GM23248 (cell line): ENCODE data around the gene MTMR2. TPM values are rescaled to one million over a fixed set of nuclear protein-coding genes. Genes with fewer than 3 reads are reported as not detected.
A peak's percentile ranks its signal among the peaks of the same experiment; 100 is the strongest.

Experiments
- DNase-seq: peaks from one replicate; pipeline ENCODE4 v3.0.0-alpha.2; 2015
- H2AFZ ChIP-seq: fragments of 200-600 bp; sonication (generic); 2 replicates; pipeline ENCODE4 v1.6.1; 2016; ENCODE audit warnings: antibody characterized with exemption
- H3F3A ChIP-seq: fragments of 200-600 bp; sonication (generic); 2 replicates; pipeline ENCODE4 v1.6.1; 2016; ENCODE audit warnings: mild to moderate bottlenecking, antibody characterized with exemption, mixed run types; ENCODE audit not compliant: insufficient read depth
- H3K27ac ChIP-seq: fragments of 200-600 bp; sonication (generic); 2 replicates; pipeline ENCODE4 v1.5.1; 2016; ENCODE audit warnings: mild to moderate bottlenecking
- H3K27me3 ChIP-seq: fragments of 200-600 bp; sonication (generic); replicated peaks from 2 replicates; pipeline ENCODE4 v1.6.1; 2016; ENCODE audit warnings: mild to moderate bottlenecking; ENCODE audit not compliant: insufficient read depth
- H3K36me3 ChIP-seq: fragments of 200-600 bp; sonication (generic); 2 replicates; pipeline ENCODE4 v1.6.1; 2016; ENCODE audit warnings: low read depth, mild to moderate bottlenecking
- H3K4me1 ChIP-seq: fragments of 200-600 bp; sonication (generic); 2 replicates; pipeline ENCODE4 v1.6.1; 2016; ENCODE audit warnings: mild to moderate bottlenecking; ENCODE audit not compliant: insufficient read depth
- H3K4me2 ChIP-seq: fragments of 200-600 bp; sonication (generic); one replicate; pipeline ENCODE4 v1.6.1; 2016; ENCODE audit warnings: mild to moderate bottlenecking; ENCODE audit not compliant: unreplicated experiment
- H3K4me3 ChIP-seq: fragments of 200-600 bp; sonication (generic); 2 replicates; pipeline ENCODE4 v1.5.1; 2016; ENCODE audit warnings: mild to moderate bottlenecking
- H3K79me2 ChIP-seq: fragments of 200-600 bp; sonication (generic); 2 replicates; pipeline ENCODE4 v1.6.1; 2016; ENCODE audit warnings: mild to moderate bottlenecking; ENCODE audit not compliant: insufficient read depth
- H3K9ac ChIP-seq: fragments of 200-600 bp; sonication (generic); 2 replicates; pipeline ENCODE4 v1.6.1; 2016; ENCODE audit warnings: mild to moderate bottlenecking
- H3K9me2 ChIP-seq: fragments of 200-600 bp; sonication (generic); 2 replicates; pipeline ENCODE4 v1.6.1; 2016; ENCODE audit warnings: mixed run types, mild to moderate bottlenecking, moderate library complexity; ENCODE audit not compliant: insufficient read depth
- H3K9me3 ChIP-seq: fragments of 200-600 bp; sonication (generic); one replicate; pipeline ENCODE4 v1.6.1; 2017; ENCODE audit warnings: low read depth
- H4K20me1 ChIP-seq: fragments of 200-600 bp; sonication (generic); 2 replicates; pipeline ENCODE4 v1.6.0; 2016; ENCODE audit not compliant: insufficient read depth
- EZH2 ChIP-seq: fragments of 200-600 bp; sonication (generic); IDR thresholded peaks from 2 replicates; pipeline ENCODE4 v1.6.1; 2018; ENCODE audit warnings: antibody characterized with exemption, mild to moderate bottlenecking; ENCODE audit not compliant: insufficient read depth, poor library complexity, severe bottlenecking
- EZH2phosphoT487 ChIP-seq: fragments of 200-600 bp; sonication (generic); IDR thresholded peaks from 2 replicates; pipeline ENCODE4 v1.6.1; 2018; ENCODE audit warnings: antibody characterized with exemption, moderate library complexity, mild to moderate bottlenecking, low read depth; ENCODE audit not compliant: insufficient read depth
- WGBS, 2 experiments: methylation state at CpG; one replicate each; pipeline ENCODE4 v1.1.6; 2015 to 2017; ENCODE audit warnings: low lambda C conversion rate in 2 of 2, low coverage in 1 of 2; ENCODE audit errors: missing lambda C conversion rate in 2 of 2; 5-methylcytosine and 5-hydroxymethylcytosine counted together
- in situ Hi-C: fragments of 300-500 bp; cut with MboI; formaldehyde crosslinking; loops from 2 replicates; pipeline ENCODE4 v1.15.0; 2020
- polyA plus RNA-seq: library from polyadenylated mRNA; unstranded; fragments of >200 nt; fragmentation: Nextera tagmentation; extraction: Ambion mirVana; gene quantifications from 2 replicates; pipeline ENCODE4 v1.2.1, GENCODE V29; 2016
- total RNA-seq: library from RNA; depleted of rRNA; stranded (reverse); fragments of >200 nt; shearing (Covaris generic); gene quantifications from 2 replicates; pipeline ENCODE4 v1.2.3, GENCODE V29; 2014

MTMR2 gene
- total and polyA plus RNA-seq, 2 experiments from 2014 or later, result 32.4 to 42.1 TPM

GRCh38 chr11:95795627-95796295 lies 128.1 kb downstream of the MTMR2 start:
- no peak overlapping the region for H3K9ac ChIP-seq
- no peak overlapping the region for H2AFZ ChIP-seq
- peaks cover 6% of the 10 kb centered on the region; the same call in 1 of the 2 replicates for H3K4me1 ChIP-seq
- no peaks in the 10 kb centered on the region; the same call in 1 of the 2 replicates for H3F3A ChIP-seq
- no peaks in the 10 kb centered on the region for H4K20me1 ChIP-seq
- H3K9me3 ChIP-seq, result no peaks in the 10 kb centered on the region
- H3K79me2 ChIP-seq, result peaks cover 81% of the 10 kb centered on the region
- no peak overlapping the region for H3K27ac ChIP-seq
- no peak for DNase-seq
- WGBS, 2 experiments, result 96 to 97% methylated on average over 3 of the region's 3 CpGs
- in situ Hi-C loops, result no loop called here
- no peak for TF ChIP-seq EZH2phosphoT487
- no peak for TF ChIP-seq EZH2
- H3K27me3 ChIP-seq, result no peaks in the 10 kb centered on the region
- no peak overlapping the region for H3K4me2 ChIP-seq
- H3K4me3 ChIP-seq, result no peak overlapping the region
- H3K36me3 ChIP-seq, result peaks cover 8% of the 10 kb centered on the region
- no peaks in the 10 kb centered on the region for H3K9me2 ChIP-seq

- H3K36me3 ChIP-seq, result no peaks in the 10 kb centered on the region; the same call in 1 of the 2 replicates
- no peak overlapping the region for H3K9ac ChIP-seq
- no peak overlapping the region for H3K27ac ChIP-seq
- peak; percentile 33 for DNase-seq
- no peaks in the 10 kb centered on the region; the same call in 1 of the 2 replicates for H3F3A ChIP-seq
- TF ChIP-seq EZH2, result no peak
- TF ChIP-seq EZH2phosphoT487, result no peak
- H4K20me1 ChIP-seq, result no peaks in the 10 kb centered on the region
- H3K27me3 ChIP-seq, result no peaks in the 10 kb centered on the region
- H3K79me2 ChIP-seq, result peaks cover 82% of the 10 kb centered on the region
- H3K4me1 ChIP-seq, result peaks cover 6% of the 10 kb centered on the region; the same call in 1 of the 2 replicates
- WGBS, 2 experiments, result 76 to 81% methylated on average over 5 of the region's 5 CpGs
- no peaks in the 10 kb centered on the region for H3K9me2 ChIP-seq
- in situ Hi-C loops, result no loop called here
- H3K4me3 ChIP-seq, result no peak overlapping the region
- no peaks in the 10 kb centered on the region for H3K9me3 ChIP-seq
- H2AFZ ChIP-seq, result no peak overlapping the region
- H3K4me2 ChIP-seq, result no peak overlapping the region
Observed at GRCh38 chr11:95794086-95794485, 129.8 kb downstream of the MTMR2 start.

- WGBS, 2 experiments, result 54 to 56% methylated on average over 4 of the region's 4 CpGs
- no peaks in the 10 kb centered on the region for H3K36me3 ChIP-seq
- no peak overlapping the region for H2AFZ ChIP-seq
- H3K9me2 ChIP-seq, result no peaks in the 10 kb centered on the region
- H3K4me1 ChIP-seq, result peaks cover 12% of the 10 kb centered on the region
- no peak overlapping the region for H3K27ac ChIP-seq
- peaks cover 4% of the 10 kb centered on the region; the same call in 1 of the 2 replicates for H3F3A ChIP-seq
- H4K20me1 ChIP-seq, result no peaks in the 10 kb centered on the region
- peaks cover 83% of the 10 kb centered on the region for H3K79me2 ChIP-seq
- no peak overlapping the region for H3K4me2 ChIP-seq
- H3K9me3 ChIP-seq, result no peaks in the 10 kb centered on the region
- in situ Hi-C loops, result no loop called here
- H3K4me3 ChIP-seq, result no peak overlapping the region
- H3K27me3 ChIP-seq, result no peaks in the 10 kb centered on the region
- peak; percentile 29 for DNase-seq
- H3K9ac ChIP-seq, result no peak overlapping the region
- no peak for TF ChIP-seq EZH2phosphoT487
- TF ChIP-seq EZH2, result no peak
Observed at GRCh38 chr11:95793116-95793515, 130.8 kb downstream of the MTMR2 start.

GRCh38 chr11:95792700-95793099 lies 131.2 kb downstream of the MTMR2 start:
- peaks cover 4% of the 10 kb centered on the region; the same call in 1 of the 2 replicates for H3F3A ChIP-seq
- DNase-seq, result no peak
- no peak overlapping the region for H3K4me3 ChIP-seq
- WGBS, 2 experiments, result 89 to 94% methylated on average over 7 of the region's 7 CpGs
- peaks cover 84% of the 10 kb centered on the region for H3K79me2 ChIP-seq
- in situ Hi-C loops, result no loop called here
- TF ChIP-seq EZH2 (no peak), EZH2phosphoT487 (no peak)
- H3K4me2 ChIP-seq, result no peak overlapping the region
- H3K36me3 ChIP-seq, result peaks cover 2% of the 10 kb centered on the region; the same call in 1 of the 2 replicates
- no peak overlapping the region for H3K9ac ChIP-seq
- no peaks in the 10 kb centered on the region for H4K20me1 ChIP-seq
- H2AFZ ChIP-seq, result no peak overlapping the region
- peaks cover 13% of the 10 kb centered on the region for H3K4me1 ChIP-seq
- H3K9me2 ChIP-seq, result no peaks in the 10 kb centered on the region
- no peaks in the 10 kb centered on the region for H3K9me3 ChIP-seq
- H3K27me3 ChIP-seq, result no peaks in the 10 kb centered on the region
- no peak overlapping the region for H3K27ac ChIP-seq
